C4-2B (cell line): Measurements from ENCODE around the gene TXNRD1.

ENCODE experiments used
- ZFX ChIP-seq: fragments of 450-650 bp; IDR thresholded peaks from 2 replicates; pipeline ENCODE4 v1.6.1; 2017
- TF ChIP-seq, protein P1 (sequence below): fragments of 450-650 bp; conservative IDR thresholded peaks from 2 replicates; pipeline ENCODE4 v1.5.1; 2017; ENCODE audit warnings: mild to moderate bottlenecking

GRCh38 chr12:104307655-104308000, 92.0 kb downstream of the TXNRD1 start:
- TF ChIP-seq, protein P1, sequence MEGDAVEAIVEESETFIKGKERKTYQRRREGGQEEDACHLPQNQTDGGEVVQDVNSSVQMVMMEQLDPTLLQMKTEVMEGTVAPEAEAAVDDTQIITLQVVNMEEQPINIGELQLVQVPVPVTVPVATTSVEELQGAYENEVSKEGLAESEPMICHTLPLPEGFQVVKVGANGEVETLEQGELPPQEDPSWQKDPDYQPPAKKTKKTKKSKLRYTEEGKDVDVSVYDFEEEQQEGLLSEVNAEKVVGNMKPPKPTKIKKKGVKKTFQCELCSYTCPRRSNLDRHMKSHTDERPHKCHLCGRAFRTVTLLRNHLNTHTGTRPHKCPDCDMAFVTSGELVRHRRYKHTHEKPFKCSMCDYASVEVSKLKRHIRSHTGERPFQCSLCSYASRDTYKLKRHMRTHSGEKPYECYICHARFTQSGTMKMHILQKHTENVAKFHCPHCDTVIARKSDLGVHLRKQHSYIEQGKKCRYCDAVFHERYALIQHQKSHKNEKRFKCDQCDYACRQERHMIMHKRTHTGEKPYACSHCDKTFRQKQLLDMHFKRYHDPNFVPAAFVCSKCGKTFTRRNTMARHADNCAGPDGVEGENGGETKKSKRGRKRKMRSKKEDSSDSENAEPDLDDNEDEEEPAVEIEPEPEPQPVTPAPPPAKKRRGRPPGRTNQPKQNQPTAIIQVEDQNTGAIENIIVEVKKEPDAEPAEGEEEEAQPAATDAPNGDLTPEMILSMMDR = no peak
- TF ChIP-seq ZFX = no peak
